GM19438 (cell line): ENCODE results near the gene PDE4A.
"Not testable (repeated sequence)": the region's sequence is repeated elsewhere in the genome, so short reads cannot be mapped to it uniquely, and the experiment has no call there.

Source experiments
- ATAC-seq: cut with Tn5 transposase; IDR thresholded peaks from one replicate; pipeline ENCODE4 v1.9.1; 2021; ENCODE audit warnings: low read depth; ENCODE audit not compliant: unreplicated experiment

Gene PDE4A

GRCh38 chr19:10461047-10461949, 41.0 kb downstream of the PDE4A start:
- no peak for ATAC-seq

GRCh38 chr19:10462042-10462441, 41.7 kb downstream of the PDE4A start:
- not testable (repeated sequence) for ATAC-seq

- ATAC-seq: no peak
Measured at GRCh38 chr19:10462557-10462956, 42.2 kb downstream of the PDE4A start.

GRCh38 chr19:10464456-10464855, 44.1 kb downstream of the PDE4A start:
- no peak for ATAC-seq

GRCh38 chr19:10467104-10467706, 46.9 kb downstream of the PDE4A start:
- no peak for ATAC-seq

- ATAC-seq: no peak
Measured at GRCh38 chr19:10468133-10468532, 47.8 kb downstream of the PDE4A start.

- ATAC-seq: no peak
Measured at GRCh38 chr19:10471909-10472308, 51.6 kb downstream of the PDE4A start.

GRCh38 chr19:10473192-10473591, 52.9 kb downstream of the PDE4A start:
- ATAC-seq: no peak

- ATAC-seq: no peak
Measured at GRCh38 chr19:10474962-10475451, 54.7 kb downstream of the PDE4A start.

GRCh38 chr19:10478476-10478875, 58.1 kb downstream of the PDE4A start:
- no peak for ATAC-seq

GRCh38 chr19:10478903-10479384, 58.6 kb downstream of the PDE4A start:
- no peak for ATAC-seq

- ATAC-seq: no peak
Measured at GRCh38 chr19:10486551-10486950, 66.2 kb downstream of the PDE4A start.

- no peak for ATAC-seq
Measured at GRCh38 chr19:10491472-10492047, 71.2 kb downstream of the PDE4A start.

- ATAC-seq: no peak
Measured at GRCh38 chr19:10497371-10497770, 77.0 kb downstream of the PDE4A start.

- no peak for ATAC-seq
Measured at GRCh38 chr19:10499550-10500246, 79.4 kb downstream of the PDE4A start.

GRCh38 chr19:10500247-10500592, 79.9 kb downstream of the PDE4A start:
- no peak for ATAC-seq

- ATAC-seq: peak; percentile 22
Measured at GRCh38 chr19:10501971-10502523, 81.7 kb downstream of the PDE4A start.

- ATAC-seq: peak; percentile 74
Measured at GRCh38 chr19:10502524-10503001, 82.2 kb downstream of the PDE4A start.

- ATAC-seq: peak; percentile 24
Measured at GRCh38 chr19:10503002-10503789, 82.9 kb downstream of the PDE4A start, which contains the start of gene KEAP1. Gene KEAP1, minus strand, starts transcription at chr19:10503356. Its CDS starts 3,323 bp downstream, at chr19:10500033.
